Measurements from ENCODE around the gene SLC27A5. TPM values are rescaled to one million over a fixed set of nuclear protein-coding genes. Genes with fewer than 3 reads are reported as not detected.
A peak's percentile ranks its signal among the peaks of the same experiment; 100 is the strongest.
"Not testable (repeated sequence)": the region's sequence is repeated elsewhere in the genome, so short reads cannot be mapped to it uniquely, and the experiment has no call there.

The SLC27A5 gene
- total RNA-seq, 4 donors from 2014 or later: 4.8 to 11.7 (median 8.1) TPM

DNA sequence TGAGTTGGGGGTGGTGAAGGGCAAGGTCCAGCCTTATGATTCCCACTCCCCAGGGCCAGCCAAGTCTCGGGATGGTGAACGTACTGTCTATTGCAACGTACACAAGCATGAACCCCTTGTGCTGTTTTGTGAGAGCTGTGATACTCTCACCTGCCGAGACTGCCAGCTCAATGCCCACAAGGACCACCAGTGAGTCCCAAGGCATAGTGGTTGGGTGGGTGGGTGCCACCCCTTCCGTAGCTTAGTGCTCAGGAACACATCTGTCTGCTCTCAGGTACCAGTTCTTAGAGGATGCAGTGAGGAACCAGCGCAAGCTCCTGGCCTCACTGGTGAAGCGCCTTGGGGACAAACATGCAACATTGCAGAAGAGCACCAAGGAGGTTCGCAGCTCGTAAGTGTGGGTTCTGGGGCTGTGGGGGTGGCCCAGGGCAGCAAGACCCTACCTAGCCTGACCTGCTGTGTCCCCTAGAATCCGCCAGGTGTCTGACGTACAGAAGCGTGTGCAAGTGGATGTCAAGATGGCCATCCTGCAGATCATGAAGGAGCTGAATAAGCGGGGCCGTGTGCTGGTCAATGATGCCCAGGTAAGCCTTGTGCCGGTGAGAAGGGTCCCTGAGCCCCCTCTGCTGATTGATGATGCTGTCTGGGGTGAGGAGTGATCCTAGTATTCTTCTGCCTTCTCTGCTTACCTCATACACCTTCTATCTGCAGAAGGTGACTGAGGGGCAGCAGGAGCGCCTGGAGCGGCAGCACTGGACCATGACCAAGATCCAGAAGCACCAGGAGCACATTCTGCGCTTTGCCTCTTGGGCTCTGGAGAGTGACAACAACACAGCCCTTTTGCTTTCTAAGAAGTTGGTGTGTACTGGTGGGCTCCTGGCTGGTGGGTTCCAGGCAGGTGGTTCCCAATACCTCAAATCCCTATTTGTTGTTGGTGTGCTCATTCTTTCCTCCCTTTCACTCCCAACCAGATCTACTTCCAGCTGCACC, 35.8 kb upstream of the SLC27A5 start:
- intact Hi-C loops (cut with DNase I; ENCODE audit: low total_unique reads): no loop called here
- TF ChIP-seq, protein P1, sequence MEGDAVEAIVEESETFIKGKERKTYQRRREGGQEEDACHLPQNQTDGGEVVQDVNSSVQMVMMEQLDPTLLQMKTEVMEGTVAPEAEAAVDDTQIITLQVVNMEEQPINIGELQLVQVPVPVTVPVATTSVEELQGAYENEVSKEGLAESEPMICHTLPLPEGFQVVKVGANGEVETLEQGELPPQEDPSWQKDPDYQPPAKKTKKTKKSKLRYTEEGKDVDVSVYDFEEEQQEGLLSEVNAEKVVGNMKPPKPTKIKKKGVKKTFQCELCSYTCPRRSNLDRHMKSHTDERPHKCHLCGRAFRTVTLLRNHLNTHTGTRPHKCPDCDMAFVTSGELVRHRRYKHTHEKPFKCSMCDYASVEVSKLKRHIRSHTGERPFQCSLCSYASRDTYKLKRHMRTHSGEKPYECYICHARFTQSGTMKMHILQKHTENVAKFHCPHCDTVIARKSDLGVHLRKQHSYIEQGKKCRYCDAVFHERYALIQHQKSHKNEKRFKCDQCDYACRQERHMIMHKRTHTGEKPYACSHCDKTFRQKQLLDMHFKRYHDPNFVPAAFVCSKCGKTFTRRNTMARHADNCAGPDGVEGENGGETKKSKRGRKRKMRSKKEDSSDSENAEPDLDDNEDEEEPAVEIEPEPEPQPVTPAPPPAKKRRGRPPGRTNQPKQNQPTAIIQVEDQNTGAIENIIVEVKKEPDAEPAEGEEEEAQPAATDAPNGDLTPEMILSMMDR (IDR thresholded peaks at IDR 0.05): no peak
- TF ChIP-seq POLR2A (IDR thresholded peaks at IDR 0.05): no peak
- 89 to 91% methylated on average over 18 of the region's 18 CpGs for WGBS, 2 donors
- DNase-seq (ENCODE audit: low spot score in 2 of 2): no peak
- no peak overlapping the region for H3K4me3 ChIP-seq (ENCODE audit: low read depth, poor library complexity, severe bottlenecking)

DNA sequence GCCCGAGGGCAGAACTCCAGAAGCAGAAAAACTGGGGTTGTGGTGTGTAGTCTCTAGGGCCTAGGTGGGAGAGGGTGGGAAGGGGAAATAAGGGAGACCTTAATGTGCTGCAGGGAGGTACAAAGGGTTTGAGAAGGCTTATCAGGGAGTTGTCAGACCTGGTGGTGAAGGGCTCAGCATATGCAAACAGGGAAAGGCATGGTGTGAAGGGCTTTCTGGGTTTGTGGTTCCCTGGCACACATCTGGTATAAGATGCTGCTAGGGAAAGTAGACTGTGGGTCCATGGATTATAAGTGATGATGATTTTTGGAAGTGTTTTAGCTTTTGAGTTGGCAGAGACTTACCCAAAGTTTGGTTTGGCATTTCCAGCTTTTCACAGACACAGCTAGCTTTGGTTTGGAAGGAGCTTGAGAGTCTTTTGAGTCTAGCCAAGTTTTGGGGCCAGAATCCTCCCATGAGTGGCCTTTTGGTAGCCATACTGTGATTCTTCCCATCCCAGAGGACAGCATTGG, 34.3 kb upstream of the SLC27A5 start:
- intact Hi-C loops (cut with DNase I; ENCODE audit: low total_unique reads): no loop called here
- TF ChIP-seq, protein P1 (IDR thresholded peaks at IDR 0.05): no peak
- no peak for TF ChIP-seq POLR2A (IDR thresholded peaks at IDR 0.05)
- DNase-seq (ENCODE audit: low spot score in 2 of 2): no peak
- H3K4me3 ChIP-seq (ENCODE audit: low read depth, poor library complexity, severe bottlenecking): peak overlapping the region; percentile 75
- WGBS, 2 donors: 5 to 11% methylated on average over 1 of the region's 1 CpG

DNA sequence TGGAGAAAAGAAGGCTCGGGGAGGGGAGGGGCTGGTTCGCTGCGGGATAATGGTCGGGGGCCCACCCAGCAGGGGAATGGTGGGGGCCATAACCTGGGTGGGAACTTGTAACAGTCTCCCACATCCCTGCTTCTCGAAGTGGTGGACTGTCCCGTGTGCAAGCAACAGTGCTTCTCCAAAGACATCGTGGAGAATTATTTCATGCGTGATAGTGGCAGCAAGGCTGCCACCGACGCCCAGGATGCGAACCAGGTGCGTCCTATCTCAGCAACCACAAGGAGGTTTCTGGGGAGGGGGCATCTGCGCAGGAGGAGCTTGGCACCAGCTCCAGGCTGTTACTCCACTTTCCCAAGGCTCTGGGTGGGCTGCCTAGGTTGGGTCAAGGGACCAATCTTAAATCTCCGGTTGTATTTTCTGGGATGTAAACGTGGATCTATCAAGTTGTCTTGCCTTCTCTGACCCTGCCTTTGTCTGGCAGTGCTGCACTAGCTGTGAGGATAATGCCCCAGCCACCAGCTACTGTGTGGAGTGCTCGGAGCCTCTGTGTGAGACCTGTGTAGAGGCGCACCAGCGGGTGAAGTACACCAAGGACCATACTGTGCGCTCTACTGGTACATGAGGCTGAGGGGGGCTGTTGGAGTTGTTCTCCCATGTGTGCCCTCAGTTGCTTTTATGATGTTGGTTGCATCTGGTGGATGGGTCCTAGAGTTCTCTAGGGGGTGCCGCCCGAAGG, 33.7 kb upstream of the SLC27A5 start:
- DNase-seq (ENCODE audit: low spot score in 2 of 2): no peak
- intact Hi-C loops (cut with DNase I; ENCODE audit: low total_unique reads): no loop called here
- H3K4me3 ChIP-seq (ENCODE audit: low read depth, poor library complexity, severe bottlenecking): peak overlapping the region; percentile 75
- TF ChIP-seq, protein P1 (IDR thresholded peaks at IDR 0.05): no peak
- no peak for TF ChIP-seq POLR2A (IDR thresholded peaks at IDR 0.05)
- 5 to 10% methylated on average over 19 to 21 of the region's 21 CpGs for WGBS, 2 donors

DNA sequence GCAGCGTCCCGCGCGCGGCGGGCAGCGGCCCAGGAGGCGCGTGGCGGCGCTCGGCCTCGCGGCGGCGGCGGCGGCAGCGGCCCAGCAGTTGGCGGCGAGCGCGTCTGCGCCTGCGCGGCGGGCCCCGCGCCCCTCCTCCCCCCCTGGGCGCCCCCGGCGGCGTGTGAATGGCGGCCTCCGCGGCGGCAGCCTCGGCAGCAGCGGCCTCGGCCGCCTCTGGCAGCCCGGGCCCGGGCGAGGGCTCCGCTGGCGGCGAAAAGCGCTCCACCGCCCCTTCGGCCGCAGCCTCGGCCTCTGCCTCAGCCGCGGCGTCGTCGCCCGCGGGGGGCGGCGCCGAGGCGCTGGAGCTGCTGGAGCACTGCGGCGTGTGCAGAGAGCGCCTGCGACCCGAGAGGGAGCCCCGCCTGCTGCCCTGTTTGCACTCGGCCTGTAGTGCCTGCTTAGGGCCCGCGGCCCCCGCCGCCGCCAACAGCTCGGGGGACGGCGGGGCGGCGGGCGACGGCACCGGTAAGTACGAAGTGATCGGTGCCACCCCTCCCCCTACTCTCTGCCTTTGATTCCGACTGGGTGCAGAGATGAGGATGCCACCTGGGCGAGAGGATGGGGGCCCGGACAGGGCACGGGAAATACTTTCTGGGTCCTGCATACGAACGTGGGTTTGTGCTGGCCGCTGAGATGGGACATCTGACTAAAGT, 32.9 kb upstream of the SLC27A5 start:
- intact Hi-C loops (cut with DNase I; ENCODE audit: low total_unique reads): no loop called here
- peak overlapping the region; percentile 75 for H3K4me3 ChIP-seq (ENCODE audit: low read depth, poor library complexity, severe bottlenecking)
- TF ChIP-seq, protein P1 (IDR thresholded peaks at IDR 0.05): no peak
- TF ChIP-seq POLR2A (IDR thresholded peaks at IDR 0.05): no peak
- 0 to 1% methylated on average over 7 to 75 of the region's 92 CpGs for WGBS, 2 donors
- DNase-seq (ENCODE audit: low spot score in 2 of 2): no peak

DNA sequence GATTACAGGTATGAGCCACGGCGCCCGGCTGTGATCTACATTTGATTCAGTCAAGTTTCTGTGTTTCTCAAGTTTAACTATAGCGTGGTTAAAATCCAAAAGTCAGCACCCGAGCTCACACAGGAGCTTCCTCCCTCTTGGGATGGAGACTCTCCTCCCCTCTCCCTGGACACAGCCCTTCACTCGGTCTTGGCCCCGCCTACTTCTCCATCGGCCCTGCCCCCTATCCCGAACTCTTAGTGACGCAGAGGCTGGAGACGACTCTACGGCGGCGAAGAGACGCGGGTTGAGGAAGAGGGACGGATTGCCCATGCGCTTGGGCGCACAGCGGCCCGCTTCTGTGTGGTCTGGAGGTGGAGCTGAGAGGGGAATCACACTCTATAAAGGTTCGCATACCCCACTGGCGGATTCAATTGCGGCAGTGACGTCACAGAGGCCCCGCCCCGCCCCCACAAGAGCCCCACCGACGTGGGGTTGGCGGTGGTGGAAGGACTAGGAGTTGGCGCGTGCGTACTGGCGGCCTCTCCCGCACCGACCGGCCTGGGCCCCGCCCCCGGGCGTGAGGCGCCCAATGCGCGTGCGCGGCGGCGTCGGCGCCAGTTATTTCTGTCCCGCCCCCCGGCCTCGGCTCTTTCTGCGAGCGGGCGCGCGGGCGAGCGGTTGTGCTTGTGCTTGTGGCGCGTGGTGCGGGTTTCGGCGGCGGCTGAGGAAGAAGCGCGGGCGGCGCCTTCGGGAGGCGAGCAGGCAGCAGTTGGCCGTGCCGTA, 32.2 kb upstream of the SLC27A5 start, which contains the start of gene TRIM28:
TRIM28 (plus strand) TSS at position 239 of the 765 bp plus-strand sequence. CDS start 694 bp downstream, outside the sequence.
- 0 to 1% methylated on average over 39 to 56 of the region's 73 CpGs for WGBS, 2 donors
- H3K4me3 ChIP-seq (ENCODE audit: low read depth, poor library complexity, severe bottlenecking): peak within 1 kb of the TSS; percentile 75
- intact Hi-C loops (cut with DNase I; ENCODE audit: low total_unique reads): no loop called here
- peak in 1 of 2 donors; percentile 99 for TF ChIP-seq POLR2A (IDR thresholded peaks at IDR 0.05)
- TF ChIP-seq, protein P1 (IDR thresholded peaks at IDR 0.05): no peak
- peak; percentile 98 to 100 for DNase-seq (ENCODE audit: low spot score in 2 of 2)

DNA sequence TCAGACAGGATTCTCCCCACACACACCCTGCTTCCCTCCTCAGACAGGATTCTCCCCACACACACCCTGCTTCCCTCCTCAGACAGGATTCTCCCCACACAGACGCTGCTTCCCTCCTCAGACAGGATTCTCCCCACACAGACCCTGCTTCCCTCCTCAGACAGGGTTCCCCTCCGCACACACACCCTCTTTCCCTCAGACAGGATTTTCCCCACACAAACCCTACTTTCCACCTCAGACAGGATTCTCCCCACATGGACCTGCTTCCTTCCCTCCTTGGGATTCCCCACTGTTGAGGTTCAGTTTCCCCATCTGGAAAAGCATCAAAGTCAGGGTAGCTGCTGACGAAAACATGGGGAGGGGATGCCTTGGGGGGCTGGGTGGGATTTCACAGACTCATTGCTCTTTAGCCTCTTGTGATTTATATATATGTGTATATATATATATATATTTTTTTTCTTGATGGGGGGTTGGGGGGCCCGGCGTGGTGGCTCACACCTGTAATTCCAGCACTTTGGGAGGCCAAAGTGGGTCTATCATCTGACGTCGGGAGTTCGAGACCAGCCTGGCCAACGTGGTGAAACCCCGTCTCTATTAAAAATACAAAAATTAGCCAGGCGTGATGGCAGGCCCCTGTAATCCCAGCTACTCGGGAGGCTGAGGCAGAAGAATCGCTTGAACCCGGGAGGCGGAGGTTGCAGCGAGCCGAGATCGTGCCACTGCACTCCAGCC, 31.0 kb upstream of the SLC27A5 start:
- DNase-seq (ENCODE audit: low spot score in 2 of 2); H3K4me3 ChIP-seq (ENCODE audit: low read depth, poor library complexity, severe bottlenecking); intact Hi-C loops (cut with DNase I; ENCODE audit: low total_unique reads): not testable (repeated sequence)
- WGBS, 2 donors: 77 to 78% methylated on average over 18 of the region's 18 CpGs

DNA sequence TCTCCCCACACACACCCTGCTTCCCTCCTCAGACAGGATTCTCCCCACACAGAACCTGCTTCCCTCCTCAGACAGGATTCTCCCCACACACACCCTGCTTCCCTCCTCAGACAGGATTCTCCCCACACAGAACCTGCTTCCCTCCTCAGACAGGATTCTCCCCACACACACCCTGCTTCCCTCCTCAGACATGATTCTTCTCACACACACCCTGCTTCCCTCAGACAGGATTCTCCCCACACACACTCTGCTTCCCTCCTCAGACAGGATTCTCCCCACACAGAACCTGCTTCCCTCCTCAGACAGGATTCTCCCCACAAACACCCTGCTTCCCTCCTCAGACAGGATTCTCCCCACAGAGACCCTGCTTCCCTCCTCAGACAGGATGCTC, 27.4 kb upstream of the SLC27A5 start:
- H3K4me3 ChIP-seq (ENCODE audit: low read depth, poor library complexity, severe bottlenecking); intact Hi-C loops (cut with DNase I; ENCODE audit: low total_unique reads): not testable (repeated sequence)

More for the DNA sequence above, 27.4 kb upstream of the SLC27A5 start:
- not testable (repeated sequence) for DNase-seq (ENCODE audit: low spot score in 2 of 2)
